Right ventricle myocardium inferior (tissue), 1 donor: Measurements from ENCODE around the gene ASXL2. TPM values are rescaled to one million over a fixed set of nuclear protein-coding genes. Genes with fewer than 3 reads are reported as not detected.
"Not testable (repeated sequence)": the region's sequence is repeated elsewhere in the genome, so short reads cannot be mapped to it uniquely, and the experiment has no call there.

ENCODE experiments used
- ATAC-seq: fragments of 200-7000 bp; cut with Tn5 transposase; one replicate; pipeline ENCODE4 v1.9.1; 2020; ENCODE audit warnings: mild to moderate bottlenecking, moderate library complexity
- DNase-seq: peaks from one replicate; pipeline ENCODE4 v3.0.0; 2021; ENCODE audit errors: missing footprints
- intact Hi-C: fragments of 100-400 bp; cut with DNase I; formaldehyde crosslinking; loops from one replicate; pipeline ENCODE4 v1.11.0; 2022
- total RNA-seq: library from RNA; stranded (reverse); fragmentation: NEBNext Ultra II Directional; extraction: Animal tissue kit (Norgen Biotek cat#: 25700); gene quantifications from one replicate; pipeline ENCODE4 v1.2.1, GENCODE V29; 2021
- donor health status: DM: no; HTN: yes; CAD: no; lungs with severe emphysema.

ASXL2 gene
- total RNA-seq, 1 donor from 2014 or later: 21.7 TPM

DNA sequence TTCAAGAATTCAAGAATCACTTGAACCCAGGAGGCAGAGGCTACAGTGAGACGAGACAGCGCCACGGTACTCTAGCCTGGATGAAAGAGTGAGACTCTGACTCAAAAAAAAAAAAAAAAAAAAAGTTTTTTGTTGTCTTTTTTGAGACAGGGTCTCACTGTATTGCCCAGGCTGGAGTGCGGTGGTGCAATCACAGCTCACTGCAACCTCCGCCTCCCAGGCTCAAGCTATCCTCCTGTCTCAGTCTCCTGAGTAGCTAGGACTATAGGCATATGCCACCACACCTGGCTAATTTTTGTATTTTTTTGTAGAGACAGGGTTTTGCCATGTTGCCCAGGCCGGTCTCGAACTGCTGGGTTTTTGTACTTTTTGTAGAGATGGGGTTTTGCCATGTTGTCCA, 28.9 kb downstream of the ASXL2 start:
- intact Hi-C loops, DNase-seq, ATAC-seq: not testable (repeated sequence)

GRCh38 chr2:25845843-25846505, 32.3 kb downstream of the ASXL2 start:
- intact Hi-C loops: no loop called here
- DNase-seq: no peak
- no peak for ATAC-seq

DNA sequence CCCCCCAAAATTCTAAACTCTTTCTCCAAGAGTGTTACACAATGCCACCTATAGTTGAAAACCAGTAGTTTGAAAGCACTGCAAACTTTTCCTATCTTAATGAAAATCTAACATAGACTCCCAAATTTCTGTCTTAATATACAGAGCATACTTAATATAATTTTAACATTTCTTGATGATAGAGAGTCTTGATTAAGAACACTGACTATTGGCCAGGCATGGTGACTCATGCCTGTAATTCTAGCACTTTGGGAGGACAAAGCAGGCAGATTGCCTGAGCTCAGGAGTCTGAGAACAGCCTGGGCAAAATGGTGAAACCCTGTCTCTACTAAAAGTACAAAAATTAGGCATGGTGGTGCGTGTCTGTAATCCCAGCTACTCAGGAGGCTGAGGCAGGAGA, 34.2 kb downstream of the ASXL2 start:
- ATAC-seq (no peak), DNase-seq (no peak)
- intact Hi-C loops: no loop called here

- DNase-seq (no peak), ATAC-seq (no peak)
- intact Hi-C loops: no loop called here
Observed at GRCh38 chr2:25842155-25842554, 36.1 kb downstream of the ASXL2 start.

- intact Hi-C loops: no loop called here
- ATAC-seq (no peak), DNase-seq (no peak)
Observed at GRCh38 chr2:25838152-25838756, 40.0 kb downstream of the ASXL2 start.

DNA sequence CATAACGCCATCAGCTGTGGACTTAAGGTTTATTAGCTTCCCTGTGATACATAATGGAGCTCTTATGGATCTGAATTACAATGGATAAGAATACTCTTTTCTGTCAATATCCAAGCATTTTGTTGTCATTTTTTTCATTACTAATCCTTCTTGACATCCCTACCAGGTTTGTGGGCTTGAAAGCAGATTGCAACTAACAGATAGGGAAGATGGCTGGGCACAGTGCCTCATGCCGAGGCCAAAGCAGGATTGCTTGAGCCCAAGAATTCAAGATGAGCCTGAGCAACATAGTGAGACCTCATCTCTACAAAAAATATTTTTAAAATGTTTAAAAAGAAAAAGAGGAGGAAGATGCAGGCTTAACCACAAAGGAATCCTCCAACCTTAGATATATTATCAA, 42.4 kb downstream of the ASXL2 start:
- ATAC-seq: no peak
- no peak for DNase-seq
- intact Hi-C loops: no loop called here

DNA sequence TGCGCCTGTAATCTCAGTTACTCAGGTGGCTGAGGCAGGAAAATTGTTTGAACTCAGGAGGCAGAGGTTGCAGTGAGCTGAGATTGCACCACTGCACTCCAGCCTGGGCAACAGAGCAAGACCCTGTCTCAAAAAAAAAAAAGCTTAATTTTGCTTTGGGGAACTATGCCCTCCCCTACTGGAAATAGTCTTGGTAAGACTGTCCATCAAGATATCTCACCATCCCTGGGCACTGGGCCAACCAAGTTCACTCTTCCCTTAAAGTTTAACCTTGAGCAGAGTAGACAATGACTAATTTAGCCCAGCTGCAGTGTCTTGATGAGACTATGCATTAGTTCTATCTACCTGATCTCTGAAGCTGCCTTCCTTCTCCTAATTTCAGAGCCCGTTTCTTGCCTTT, 44.7 kb downstream of the ASXL2 start:
- no peak for DNase-seq
- intact Hi-C loops: no loop called here
- no peak for ATAC-seq

GRCh38 chr2:25832897-25833296, 45.4 kb downstream of the ASXL2 start:
- no peak for ATAC-seq

DNA sequence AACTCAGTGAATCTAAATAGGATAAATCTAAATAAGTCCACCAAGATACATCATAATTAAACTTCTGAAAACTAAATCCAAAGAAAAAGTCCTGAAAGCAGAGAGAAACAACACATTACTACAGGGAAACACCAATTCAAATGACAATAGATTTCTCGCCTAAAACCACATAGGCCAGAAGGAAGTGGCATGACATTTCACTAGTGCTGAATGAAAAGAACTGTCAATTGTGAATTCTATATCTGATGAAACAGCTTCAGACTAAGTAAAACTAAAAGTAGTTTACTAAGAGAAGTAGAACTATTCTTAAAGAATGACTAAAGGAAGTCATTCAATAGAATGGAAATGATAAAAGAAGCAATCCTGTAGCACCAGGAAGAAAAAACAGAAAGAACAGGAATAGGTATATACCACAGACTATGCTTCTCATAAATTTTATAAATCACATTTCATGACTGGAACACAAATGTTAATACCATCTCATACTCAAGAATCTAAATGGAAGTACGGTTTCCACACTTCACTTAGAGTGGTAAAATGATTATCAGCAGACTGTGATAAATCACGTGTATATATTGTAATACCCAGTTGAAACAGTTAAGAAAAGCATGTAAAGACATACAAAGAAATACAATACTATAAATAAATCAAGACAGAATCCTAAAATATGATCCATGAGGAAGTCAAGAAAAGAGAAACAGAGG, 46.4 kb downstream of the ASXL2 start:
- DNase-seq (no peak), ATAC-seq (no peak)
- intact Hi-C loops: no loop called here

More at GRCh38 chr2:25832897-25833296, 45.4 kb downstream of the ASXL2 start:
- DNase-seq: no peak
- intact Hi-C loops: no loop called here

DNA sequence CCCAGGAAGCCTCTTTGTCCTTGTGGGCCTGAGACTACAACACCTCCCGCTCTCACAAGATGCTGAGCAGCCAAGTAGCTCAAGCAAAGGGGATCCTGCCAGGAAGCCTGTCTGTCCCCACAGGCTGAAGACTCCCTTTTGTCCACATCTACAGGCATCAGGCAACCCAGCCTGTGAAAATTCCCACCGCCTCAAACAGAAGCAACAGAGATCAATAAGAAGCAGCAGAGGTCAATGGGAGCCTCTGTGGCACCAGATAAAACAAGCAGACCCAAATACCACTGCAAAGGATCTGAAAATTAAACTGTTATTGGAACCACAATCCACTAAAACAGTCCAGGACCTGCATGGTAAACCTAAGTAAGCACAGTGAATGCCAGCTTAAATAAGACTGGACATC, 48.5 kb downstream of the ASXL2 start:
- intact Hi-C loops: no loop called here
- no peak for ATAC-seq
- no peak for DNase-seq

- intact Hi-C loops: no loop called here
- ATAC-seq: no peak
- no peak for DNase-seq
Observed at GRCh38 chr2:25829377-25829704, 48.9 kb downstream of the ASXL2 start.

DNA sequence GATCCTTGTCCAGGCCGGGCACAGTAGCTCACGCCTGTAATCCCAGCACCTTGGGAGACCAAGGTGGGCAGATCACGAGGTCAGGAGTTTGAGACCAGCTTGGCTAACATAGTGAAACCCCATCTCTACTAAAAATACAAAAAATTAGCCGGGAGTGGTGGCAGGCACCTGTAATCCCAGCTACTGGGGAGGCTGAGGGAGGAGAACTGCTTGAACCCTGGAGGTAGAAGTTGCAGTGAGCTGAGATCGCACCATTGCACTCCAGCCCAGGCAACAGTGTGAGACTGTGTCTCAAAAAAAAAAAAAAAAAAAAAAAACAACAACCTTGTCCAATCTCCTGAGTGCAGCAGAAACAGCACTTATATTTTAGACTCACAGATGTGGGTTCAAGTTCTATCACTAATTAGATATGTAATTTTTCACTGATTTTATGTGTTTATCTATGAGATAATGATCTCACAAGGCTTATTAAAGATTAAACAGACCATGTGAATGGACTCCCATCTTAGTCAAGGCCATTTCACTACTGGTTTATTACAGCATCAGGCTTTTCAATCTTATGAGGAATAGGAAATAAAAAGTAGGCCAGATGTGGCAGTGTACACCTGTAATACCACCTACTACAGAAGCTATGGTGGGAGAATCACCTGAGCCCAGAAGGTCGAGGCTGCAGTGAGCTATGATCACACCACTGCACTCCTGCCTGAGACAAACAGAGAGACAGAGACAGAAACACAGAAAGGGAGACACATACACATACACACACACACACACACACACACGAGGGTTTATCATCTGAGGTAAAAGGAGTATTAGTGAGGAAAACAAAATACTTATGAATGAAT, 49.5 kb downstream of the ASXL2 start:
- ATAC-seq, DNase-seq, intact Hi-C loops: not testable (repeated sequence)

DNA sequence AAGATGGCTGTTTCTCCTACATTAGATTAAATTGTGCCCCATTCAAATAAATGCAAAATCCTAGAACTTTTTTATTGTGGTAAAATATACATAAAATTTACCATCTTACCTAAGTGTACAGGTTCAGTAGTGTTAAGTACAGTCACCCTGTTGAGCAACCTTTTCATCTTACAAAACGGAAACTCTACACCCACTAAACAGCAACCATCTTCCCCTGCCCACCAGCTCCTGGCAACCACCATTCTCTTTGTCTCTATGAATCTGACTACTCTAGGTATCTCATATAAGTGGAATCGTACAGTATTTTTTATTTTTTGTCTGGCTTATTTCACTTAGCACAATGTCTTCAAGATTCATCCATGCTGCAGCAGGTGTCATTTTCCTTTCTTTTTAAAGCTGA, 53.0 kb downstream of the ASXL2 start:
- intact Hi-C loops: no loop called here
- no peak for ATAC-seq
- DNase-seq: no peak

DNA sequence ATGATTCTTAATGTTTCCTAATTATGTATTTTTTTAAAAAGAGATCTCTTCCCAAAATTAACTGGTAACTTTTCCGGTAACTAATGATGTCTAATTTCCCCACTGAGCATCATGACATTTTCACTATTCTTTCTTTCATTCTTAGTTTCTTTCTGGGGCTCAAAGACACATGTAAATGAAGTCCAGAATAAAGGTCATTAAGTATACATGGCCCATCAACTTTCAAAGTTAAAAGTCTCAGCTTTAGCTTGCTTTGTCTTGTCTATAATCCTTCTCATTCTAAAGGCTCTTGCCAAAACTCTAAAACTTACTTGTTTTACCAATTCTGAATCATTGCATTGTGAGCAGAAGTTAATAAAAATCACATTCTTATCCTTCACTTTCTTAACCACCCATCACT, 53.6 kb downstream of the ASXL2 start:
- ATAC-seq: no peak
- intact Hi-C loops: no loop called here

DNA sequence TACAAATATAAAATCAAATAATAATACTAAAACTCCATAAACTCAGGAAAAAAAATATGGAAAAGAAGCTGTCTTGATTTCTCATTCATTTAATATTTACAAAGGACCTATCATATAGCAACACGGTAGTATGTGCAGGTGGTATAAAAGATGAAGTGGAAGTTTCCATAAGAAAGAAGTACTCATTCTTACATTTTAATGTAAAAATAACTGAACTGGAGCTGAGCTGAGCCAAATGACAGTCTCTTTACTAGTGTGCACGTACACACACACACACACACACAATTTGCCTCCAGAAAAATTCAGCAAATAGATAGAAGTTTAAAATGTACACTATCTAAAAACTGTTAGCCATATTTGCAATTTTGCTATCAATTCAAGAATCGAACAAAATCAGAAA, 54.1 kb downstream of the ASXL2 start:
- ATAC-seq (no peak), DNase-seq (no peak)
- intact Hi-C loops: no loop called here

More for the DNA sequence above, 53.6 kb downstream of the ASXL2 start:
- no peak for DNase-seq

DNA sequence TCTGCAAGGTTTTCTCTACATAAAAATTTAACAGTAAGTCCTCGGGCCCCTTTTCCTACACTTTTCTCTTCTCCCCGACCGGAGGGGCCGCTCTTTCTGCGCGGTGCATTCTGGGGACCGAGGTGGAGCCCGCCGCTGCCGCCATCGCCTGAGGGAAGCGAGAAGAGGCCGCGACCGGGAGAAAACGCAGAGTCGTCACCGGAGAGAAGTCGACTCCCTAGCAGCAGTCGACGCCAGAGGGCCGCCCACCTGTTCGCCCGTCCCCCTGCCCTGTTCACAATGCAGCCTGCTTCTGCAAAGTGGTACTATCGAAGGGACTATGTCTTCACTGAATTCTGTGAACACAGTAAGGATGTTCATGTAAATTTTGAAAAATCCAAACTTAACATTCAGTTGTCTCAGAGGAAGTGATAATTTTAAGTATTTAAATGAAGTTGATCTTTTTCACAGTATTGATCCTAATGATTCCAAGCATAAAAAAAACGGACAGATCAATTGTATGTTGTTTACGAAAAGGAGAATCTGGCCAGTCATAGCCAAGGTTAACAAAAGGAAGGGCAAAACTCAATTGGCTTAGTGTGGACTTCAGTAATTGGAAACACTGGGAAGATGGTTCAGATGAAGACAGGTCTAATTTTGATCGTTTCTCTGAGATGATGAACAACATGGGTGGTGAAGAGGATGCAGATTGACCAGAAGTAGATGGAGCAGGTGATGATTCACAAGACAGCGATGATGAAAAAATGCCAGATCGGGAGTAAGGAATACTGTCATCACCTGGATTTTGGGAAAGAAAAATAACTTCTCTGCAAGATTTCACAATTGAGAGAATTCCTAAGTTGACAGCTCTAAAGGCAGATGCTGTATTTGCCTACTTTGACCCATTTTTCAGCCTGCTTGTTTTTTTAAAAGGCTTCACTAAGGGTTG, 55.8 kb downstream of the ASXL2 start:
- peak; percentile 62 for ATAC-seq
- intact Hi-C loops: no loop called here
- peak; percentile 70 for DNase-seq

DNA sequence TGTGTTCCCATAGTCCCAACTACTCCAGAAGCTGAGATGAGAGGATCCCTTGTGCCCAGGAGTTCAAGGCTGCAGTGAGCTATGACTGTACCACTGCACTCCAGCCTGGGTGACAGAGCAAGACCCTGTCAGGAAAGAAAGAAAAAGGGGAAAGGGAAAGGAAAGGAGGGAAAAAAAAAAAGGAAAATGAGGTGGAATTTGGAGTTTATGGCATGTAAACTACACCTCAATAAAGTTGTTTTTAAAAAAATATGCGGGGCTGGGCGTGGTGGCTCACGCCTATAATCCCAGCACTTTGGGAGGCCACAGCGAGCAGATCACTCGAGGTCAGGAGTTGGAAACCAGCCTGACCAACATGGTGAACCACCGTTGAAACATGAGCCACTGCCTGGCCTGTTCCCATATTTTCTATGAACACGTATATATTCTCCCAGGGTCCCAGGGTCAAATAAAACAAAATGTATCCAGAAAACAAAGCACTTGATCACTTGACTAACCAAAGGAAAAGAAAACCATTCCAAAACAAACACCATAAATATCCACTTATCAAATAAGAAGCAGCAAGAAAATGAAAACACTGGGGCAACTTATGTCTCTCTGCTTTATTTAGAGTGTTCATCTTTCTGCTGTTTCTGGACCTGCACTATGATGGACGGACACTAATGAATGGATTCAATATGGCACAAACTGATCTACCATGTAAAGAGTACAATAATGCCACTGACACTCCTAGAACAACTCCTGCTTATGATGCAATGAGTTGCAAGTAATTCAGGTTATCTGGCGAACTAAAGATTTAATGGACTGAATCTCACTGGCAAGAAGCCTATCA, 56.8 kb downstream of the ASXL2 start:
- DNase-seq (no peak), ATAC-seq (no peak)
- intact Hi-C loops: no loop called here

- DNase-seq (no peak), ATAC-seq (no peak)
- intact Hi-C loops: no loop called here
Observed at GRCh38 chr2:25819597-25820039, 58.7 kb downstream of the ASXL2 start.
